ENCODE results near the gene TCF12. TPM values are rescaled to one million over a fixed set of nuclear protein-coding genes. Genes with fewer than 3 reads are reported as not detected.

The TCF12 gene
- total RNA-seq, 1 experiment from 2014 or later: 76.7 TPM

DNA sequence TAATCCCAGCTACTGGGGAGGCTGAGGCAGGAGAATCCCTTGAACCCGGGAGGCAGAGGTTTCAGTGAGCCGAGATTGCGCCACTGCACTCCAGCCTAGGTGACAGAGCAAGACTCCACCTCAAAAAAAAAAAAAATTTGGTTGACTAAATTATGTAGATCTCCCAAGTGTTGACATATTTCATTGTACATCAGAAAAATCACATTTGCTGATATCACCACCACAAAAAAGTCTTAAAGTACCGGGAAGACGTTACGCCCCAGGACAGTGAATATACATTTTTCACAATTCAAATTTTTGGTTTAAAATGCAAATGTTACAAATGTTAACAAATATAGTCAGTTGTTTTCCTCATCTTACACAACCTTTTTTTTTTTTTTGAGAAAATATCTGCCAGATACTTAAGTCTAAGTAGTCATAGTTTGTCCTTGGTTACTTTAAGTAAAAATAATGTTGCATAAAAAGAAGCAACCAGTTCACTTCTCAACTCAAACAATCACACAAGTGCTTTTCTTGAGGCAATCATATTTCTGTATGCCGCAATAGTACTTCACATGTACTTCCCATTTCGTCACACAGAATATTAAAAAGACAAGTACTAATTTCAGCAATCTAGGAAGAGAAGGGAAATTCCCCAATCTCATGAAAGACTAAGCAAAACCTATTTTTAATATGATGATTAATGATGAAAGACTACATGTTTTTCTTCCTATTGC, 41.0 kb upstream of the TCF12 start:
- no peak overlapping the region for H2AFZ ChIP-seq (ENCODE audit: low read length)
- DNase-seq: no peak
- no peak overlapping the region for H4K8ac ChIP-seq (replicated peaks; ENCODE audit: insufficient read length, low read depth, low read length)
- H3K23me2 ChIP-seq (ENCODE audit: insufficient read length, low read depth, low read length, poor library complexity, severe bottlenecking): no peaks in the 10 kb centered on the region
- H3K79me2 ChIP-seq (ENCODE audit: insufficient read depth, low read length): no peaks in the 10 kb centered on the region
- TF ChIP-seq, protein P1, sequence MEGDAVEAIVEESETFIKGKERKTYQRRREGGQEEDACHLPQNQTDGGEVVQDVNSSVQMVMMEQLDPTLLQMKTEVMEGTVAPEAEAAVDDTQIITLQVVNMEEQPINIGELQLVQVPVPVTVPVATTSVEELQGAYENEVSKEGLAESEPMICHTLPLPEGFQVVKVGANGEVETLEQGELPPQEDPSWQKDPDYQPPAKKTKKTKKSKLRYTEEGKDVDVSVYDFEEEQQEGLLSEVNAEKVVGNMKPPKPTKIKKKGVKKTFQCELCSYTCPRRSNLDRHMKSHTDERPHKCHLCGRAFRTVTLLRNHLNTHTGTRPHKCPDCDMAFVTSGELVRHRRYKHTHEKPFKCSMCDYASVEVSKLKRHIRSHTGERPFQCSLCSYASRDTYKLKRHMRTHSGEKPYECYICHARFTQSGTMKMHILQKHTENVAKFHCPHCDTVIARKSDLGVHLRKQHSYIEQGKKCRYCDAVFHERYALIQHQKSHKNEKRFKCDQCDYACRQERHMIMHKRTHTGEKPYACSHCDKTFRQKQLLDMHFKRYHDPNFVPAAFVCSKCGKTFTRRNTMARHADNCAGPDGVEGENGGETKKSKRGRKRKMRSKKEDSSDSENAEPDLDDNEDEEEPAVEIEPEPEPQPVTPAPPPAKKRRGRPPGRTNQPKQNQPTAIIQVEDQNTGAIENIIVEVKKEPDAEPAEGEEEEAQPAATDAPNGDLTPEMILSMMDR (conservative IDR thresholded peaks at IDR 0.05): no peak
- Mint-ChIP-seq H3K9me3 (no peaks in the 10 kb centered on the region), H3K36me3 (ENCODE audit: insufficient read depth in 1 of 3, low read depth in 3 of 3) (no peaks in the 10 kb centered on the region), H3K4me3 (no peak overlapping the region), H3K27ac (no peak overlapping the region), H3K27me3 (ENCODE audit: low read depth) (no peaks in the 10 kb centered on the region), H3K4me1 (peaks cover 0 to under 1% of the 10 kb centered on the region in 2 experiments; a peak in 3 of 4 replicates)
- no peak overlapping the region for H4K91ac ChIP-seq (ENCODE audit: insufficient read length, low read depth, low read length)
- H3T11ph ChIP-seq (ENCODE audit: low read length): no peak overlapping the region
- H3K27me3 ChIP-seq (ENCODE audit: insufficient read depth, low read length): no peaks in the 10 kb centered on the region
- H2BK12ac ChIP-seq (ENCODE audit: insufficient read length, low read depth, low read length): no peak overlapping the region
- H3K18ac ChIP-seq (ENCODE audit: insufficient read length, low read depth, low read length): no peak overlapping the region
- no peak overlapping the region for H2BK20ac ChIP-seq (ENCODE audit: low read depth, low read length, poor library complexity, severe bottlenecking)
- no peak overlapping the region for H2BK120ac ChIP-seq (ENCODE audit: low read depth, low read length, poor library complexity, severe bottlenecking)
- H3K27ac ChIP-seq (ENCODE audit: insufficient read length, low read depth, low read length): no peak overlapping the region
- H3K23ac ChIP-seq (ENCODE audit: insufficient read length, low read depth, low read length): no peak overlapping the region
- no CpG with 5 or more reads among the region's 8 CpGs for WGBS (ENCODE audit: extremely low coverage, insufficient read length, low lambda C conversion rate)
- H3K9me3 ChIP-seq (ENCODE audit: control insufficient read depth, low read depth, low read length): no peaks in the 10 kb centered on the region
- H3K4me1 ChIP-seq (ENCODE audit: insufficient read depth, low read length): no peaks in the 10 kb centered on the region
- H2BK15ac ChIP-seq (ENCODE audit: low read depth, low read length): no peak overlapping the region
- no peaks in the 10 kb centered on the region for H4K20me1 ChIP-seq (ENCODE audit: control insufficient read depth, insufficient read depth, insufficient read length)
- H4K5ac ChIP-seq (ENCODE audit: insufficient read length, low read depth, low read length): no peak overlapping the region
- H2BK5ac ChIP-seq (ENCODE audit: insufficient read length, low read length): no peak overlapping the region
- H3K9ac ChIP-seq (ENCODE audit: extremely low read depth, insufficient read length, low read length): no peak overlapping the region
- H2AK5ac ChIP-seq (ENCODE audit: insufficient read length, low read length): no peak overlapping the region
- H3K14ac ChIP-seq (ENCODE audit: insufficient read depth, low read length): no peak overlapping the region
- no peak overlapping the region for H3K4me2 ChIP-seq (ENCODE audit: insufficient read depth, insufficient read length, low read length)
- H3K79me1 ChIP-seq (ENCODE audit: insufficient read depth, low read depth, low read length, poor library complexity, severe bottlenecking): no peaks in the 10 kb centered on the region
- no peak overlapping the region for H3K56ac ChIP-seq (ENCODE audit: insufficient read length, low read depth, low read length)
- H3K4ac ChIP-seq (ENCODE audit: low read depth, low read length): no peak overlapping the region

Data from H9 (cell line).